Stomach (tissue), 9 donors: ENCODE measurements around the gene KRTAP1-3. TPM values are rescaled to one million over a fixed set of nuclear protein-coding genes. Genes with fewer than 3 reads are reported as not detected.
"Not testable (repeated sequence)": the region's sequence is repeated elsewhere in the genome, so short reads cannot be mapped to it uniquely, and the experiment has no call there.

Experiments used
- DNase-seq, 2 donors: peaks; one replicate each; pipeline versions ENCODE4 v3.0.0 to v3.0.0-alpha.2; 2013 to 2019
- H3K27ac ChIP-seq, 5 donors: fragments of 200-600 bp in 4 of 5; sonication (generic) in 4 of 5; one replicate each; pipeline ENCODE4 v1.5.1; 2013 to 2019; ENCODE audit warnings: mild to moderate bottlenecking in 1 of 5, moderate library complexity in 1 of 5
- H3K27me3 ChIP-seq, 3 donors: fragments of 200-600 bp; sonication (generic); one replicate each; pipeline ENCODE4 v1.5.1; 2017 to 2019; ENCODE audit warnings: mixed run types in 1 of 3
- H3K36me3 ChIP-seq, 4 donors: fragments of 200-600 bp; sonication (generic); 1 replicate in 3 of 4; 2 replicates in 1 of 4; pipeline ENCODE4 v1.5.1; 2016 to 2019
- H3K4me1 ChIP-seq, 4 donors: fragments of 200-600 bp; sonication (generic); one replicate each; pipeline ENCODE4 v1.5.1; 2016 to 2019
- H3K4me3 ChIP-seq, 4 donors: fragments of 200-600 bp; sonication (generic) in 3 of 4; one replicate each; pipeline ENCODE4 v1.5.1; 2016 to 2019; ENCODE audit warnings: mild to moderate bottlenecking in 1 of 4
- H3K9me3 ChIP-seq, 4 donors: fragments of 200-600 bp; sonication (generic); one replicate each; pipeline ENCODE4 v1.5.1; 2016 to 2019
- CTCF ChIP-seq, 7 experiments: fragments of 450-650 bp in 4 of 7; fragments of 200-600 bp in 3 of 7; sonication (generic) in 3 of 7; IDR thresholded peaks; one replicate each; pipeline ENCODE4 v1.5.1; 2016 to 2019; ENCODE audit warnings: antibody characterized with exemption in 7 of 7, control low read depth in 2 of 7, mild to moderate bottlenecking in 1 of 7
- EP300 ChIP-seq: sonication (generic); formaldehyde crosslinking; IDR thresholded peaks from one replicate; pipeline ENCODE4 v1.6.1; 2017; ENCODE audit warnings: antibody characterized with exemption
- POLR2A ChIP-seq, 4 donors: fragments of 450-650 bp; IDR thresholded peaks; one replicate each; pipeline ENCODE4 v1.6.1; 2016; ENCODE audit warnings: antibody characterized with exemption in 4 of 4, control low read depth in 2 of 4, mild to moderate bottlenecking in 1 of 4, moderate library complexity in 1 of 4
- POLR2AphosphoS5 ChIP-seq, 3 donors: sonication (generic); formaldehyde crosslinking; IDR thresholded peaks; one replicate each; pipeline ENCODE4 v1.6.1; 2016; ENCODE audit warnings: antibody characterized with exemption in 3 of 3
- WGBS, 5 donors: extraction: QIAGEN DNeasy Blood & Tissue Kit in 3 of 5; methylation state at CpG; one replicate each; pipeline versions ENCODE4 v1.1.5 to v1.1.7; 2013 to 2018; 5-methylcytosine and 5-hydroxymethylcytosine counted together
- intact Hi-C: fragments of 100-400 bp; cut with DNase I; formaldehyde crosslinking; loops from one replicate; pipeline ENCODE4 v1.15.1; 2023; ENCODE audit warnings: low total_unique reads
- polyA plus RNA-seq, 3 donors: library from polyadenylated mRNA; stranded (reverse); fragments of 200-250 nt; gene quantifications; one replicate each; pipeline ENCODE4 v1.2.3, GENCODE V29; 2013
- total RNA-seq, 5 donors: library from RNA; depleted of rRNA; stranded (reverse); fragments of >200 nt; gene quantifications; one replicate each; pipeline versions ENCODE4 v1.1.0 to v1.2.3, GENCODE V29; 2014 to 2016
- donor health status: healthy with polysubstance abuse.
- donor health status: Bipolar disorder and iron deficiency.
- donor health status: healthy.

The KRTAP1-3 gene
- total and polyA plus RNA-seq, 8 donors = not detected

- no peak overlapping the region for H3K27ac ChIP-seq
- intact Hi-C loops = no loop called here
- WGBS, 5 donors = 88 to 94% (median 90%) methylated on average over 5 of the region's 5 CpGs
- no peak for TF ChIP-seq POLR2AphosphoS5 (IDR thresholded peaks at IDR 0.05)
- no peak for TF ChIP-seq POLR2A (IDR thresholded peaks at IDR 0.05)
- TF ChIP-seq CTCF (IDR thresholded peaks at IDR 0.05) = no peak
- no peak for TF ChIP-seq EP300
- H3K4me1 ChIP-seq = no peaks in the 10 kb centered on the region
- DNase-seq = no peak
- peaks cover 0 to 8% (median 2%) of the 10 kb centered on the region in 4 donors for H3K9me3 ChIP-seq
- H3K27me3 ChIP-seq = peaks cover 0 to 36% (median 6%) of the 10 kb centered on the region in 3 donors
- H3K4me3 ChIP-seq = no peak overlapping the region
- no peaks in the 10 kb centered on the region for H3K36me3 ChIP-seq
These were observed 24.1 kb upstream of the KRTAP1-3 start for GRCh38 chr17:41058741-41059140.

DNA sequence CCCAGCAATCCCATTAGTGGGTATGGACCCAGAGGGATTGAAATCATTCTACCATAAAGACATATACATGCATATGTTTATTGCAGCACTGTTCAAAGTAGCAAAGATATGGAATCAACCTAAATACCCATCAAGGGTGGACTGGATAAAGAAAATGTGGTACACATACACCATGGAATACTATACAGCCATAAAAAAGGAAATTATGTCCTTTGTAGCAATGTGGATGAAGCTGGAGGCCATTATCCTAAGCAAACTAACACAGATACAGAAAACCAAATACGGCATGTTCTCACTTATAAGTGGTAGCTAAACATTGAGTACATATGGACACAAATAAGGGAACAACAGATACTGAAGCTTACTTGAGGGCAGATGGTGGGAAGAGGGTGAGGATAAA lies 22.9 kb upstream of the KRTAP1-3 start:
- 79 to 100% (median 98%) methylated on average over 1 of the region's 1 CpG for WGBS, 5 donors
- peaks cover 0 to 36% (median 6%) of the 10 kb centered on the region in 3 donors for H3K27me3 ChIP-seq
- no peak for DNase-seq
- H3K27ac ChIP-seq = no peak overlapping the region
- H3K4me1 ChIP-seq = no peaks in the 10 kb centered on the region
- intact Hi-C loops = no loop called here
- no peaks in the 10 kb centered on the region for H3K36me3 ChIP-seq
- TF ChIP-seq EP300 = no peak
- TF ChIP-seq POLR2A (IDR thresholded peaks at IDR 0.05) = no peak
- TF ChIP-seq POLR2AphosphoS5 (IDR thresholded peaks at IDR 0.05) = no peak
- TF ChIP-seq CTCF (IDR thresholded peaks at IDR 0.05) = no peak
- H3K9me3 ChIP-seq = peaks cover 0 to 8% (median 4%) of the 10 kb centered on the region in 4 donors
- H3K4me3 ChIP-seq = no peak overlapping the region

GRCh38 chr17:41055130-41055529 lies 20.5 kb upstream of the KRTAP1-3 start, which contains the start of gene KRTAP2-2:
TSS of gene KRTAP2-2 (minus strand) at chr17:41055230. CDS start at chr17:41055211, 19 bp downstream.
- H3K9me3 ChIP-seq, H3K4me1 ChIP-seq, H3K4me3 ChIP-seq, intact Hi-C loops, H3K36me3 ChIP-seq, DNase-seq, H3K27ac ChIP-seq: not testable (repeated sequence)
- peaks cover 0 to 34% (median 6%) of the 10 kb centered on the region in 3 donors for H3K27me3 ChIP-seq
- 27 to 52% (median 44%) methylated on average over 1 of the region's 6 CpGs for WGBS, 5 donors

DNA sequence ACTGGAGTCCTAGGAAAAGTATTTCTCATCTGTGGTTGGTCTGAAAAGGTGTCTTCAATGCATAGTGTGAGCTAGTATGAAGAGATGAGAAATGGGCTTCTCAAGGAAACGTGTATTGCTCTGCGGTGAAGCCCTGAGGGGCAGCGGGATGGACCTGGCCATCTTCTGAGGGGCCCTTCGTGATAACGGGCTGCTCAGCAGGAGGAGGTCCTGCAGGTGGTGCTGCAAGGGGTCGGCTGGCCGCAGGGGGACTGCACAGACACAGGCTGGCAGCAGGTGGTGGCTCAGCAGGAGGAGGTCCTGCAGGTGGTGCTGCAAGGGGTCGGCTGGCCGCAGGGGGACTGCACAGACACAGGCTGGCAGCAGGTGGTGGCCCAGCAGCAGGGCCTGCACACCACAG lies 19.9 kb upstream of the KRTAP1-3 start:
- H3K36me3 ChIP-seq, DNase-seq, H3K4me1 ChIP-seq, H3K9me3 ChIP-seq, intact Hi-C loops, H3K27ac ChIP-seq, H3K4me3 ChIP-seq: not testable (repeated sequence)
- 72 to 79% (median 72%) methylated on average over 7 to 9 of the region's 9 CpGs for WGBS, 5 donors
- H3K27me3 ChIP-seq = peaks cover 0 to 32% (median 6%) of the 10 kb centered on the region in 3 donors

GRCh38 chr17:41054025-41054424 lies 19.4 kb upstream of the KRTAP1-3 start:
- Histone ChIP-seq H3K36me3 (no peaks in the 10 kb centered on the region), H3K4me3 (no peak overlapping the region), H3K27ac (no peak overlapping the region), H3K9me3 (peaks cover 0 to 8% (median 4%) of the 10 kb centered on the region in 4 donors), H3K27me3 (peaks cover 0 to 31% (median 6%) of the 10 kb centered on the region in 3 donors), H3K4me1 (no peaks in the 10 kb centered on the region)
- DNase-seq = no peak
- TF ChIP-seq EP300 (no peak), CTCF (IDR thresholded peaks at IDR 0.05) (no peak), POLR2AphosphoS5 (IDR thresholded peaks at IDR 0.05) (no peak), POLR2A (IDR thresholded peaks at IDR 0.05) (no peak)
- 82 to 88% (median 85%) methylated on average over 4 of the region's 4 CpGs for WGBS, 5 donors
- intact Hi-C loops = no loop called here
